Bronchial epithelial cell (primary cell): ENCODE measurements around the gene PRR16. TPM values are rescaled to one million over a fixed set of nuclear protein-coding genes. Genes with fewer than 3 reads are reported as not detected.
"Not testable (repeated sequence)": the region's sequence is repeated elsewhere in the genome, so short reads cannot be mapped to it uniquely, and the experiment has no call there.

Experiments used
- DNase-seq: peaks from one replicate; pipeline ENCODE4 v3.0.0-alpha.2; 2010; ENCODE audit warnings: low read depth
- FAIRE-seq: peaks from 2 replicates; lab custom pipeline; 2011; peaks lifted over from hg19 to GRCh38; lab: Jason Lieb, UNC
- H3K27me3 ChIP-seq: 2 replicates; pipeline ENCODE4 v1.5.1; 2011; ENCODE audit warnings: low read length; ENCODE audit not compliant: control insufficient read depth, insufficient read depth
- H3K36me3 ChIP-seq: 2 replicates; pipeline ENCODE4 v1.5.1; 2011; ENCODE audit warnings: low read length; ENCODE audit not compliant: control insufficient read depth, insufficient read depth
- H3K4me3 ChIP-seq: 2 replicates; pipeline ENCODE4 v1.5.1; 2011; ENCODE audit warnings: mild to moderate bottlenecking, low read depth, low read length, control low read depth
- total RNA-seq: library from RNA; depleted of rRNA; stranded (reverse); fragments of >200 nt; gene quantifications from 2 replicates; pipeline ENCODE4 v1.2.1, GENCODE V29; 2014
- TF ChIP-seq, protein P1 (sequence below): IDR thresholded peaks from 2 replicates; pipeline ENCODE4 v1.5.1; 2011; ENCODE audit warnings: mild to moderate bottlenecking, moderate library complexity, low read length, control low read depth, inconsistent platforms; ENCODE audit not compliant: insufficient read depth, severe bottlenecking

Gene PRR16
- total RNA-seq = 0.53 TPM in 1 of 2 replicates, not detected in the other

DNA sequence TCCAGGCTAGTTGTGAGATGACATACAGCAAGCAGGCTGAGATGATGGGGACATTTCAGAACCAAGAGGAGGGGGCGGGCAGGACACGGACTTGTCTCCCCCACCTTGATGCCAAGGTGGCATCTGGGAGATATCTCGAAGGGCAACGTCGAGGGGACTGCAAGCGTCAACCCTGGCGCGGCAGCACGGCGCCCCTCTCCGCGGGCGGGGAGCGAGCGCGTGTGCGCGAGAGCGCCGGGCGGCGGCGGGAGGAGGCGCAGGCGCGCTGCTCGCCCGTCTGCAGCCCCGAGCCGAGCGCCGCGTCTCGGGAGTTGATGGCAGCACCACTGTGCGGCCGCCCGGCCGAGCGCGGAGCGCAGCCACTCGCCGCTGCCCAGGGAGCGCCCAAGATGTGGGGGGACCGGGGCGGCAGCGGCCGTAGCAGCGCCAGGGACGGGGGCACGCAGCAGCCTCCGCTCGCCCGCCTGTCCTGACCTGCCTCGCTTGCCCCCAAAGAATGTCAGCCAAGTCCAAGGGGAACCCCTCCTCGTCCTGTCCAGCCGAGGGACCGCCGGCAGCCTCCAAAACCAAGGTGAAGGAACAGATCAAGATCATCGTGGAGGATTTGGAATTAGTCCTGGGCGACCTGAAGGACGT is at the start of gene PRR16:
Gene PRR16 (plus strand): TSS at position 310 of the 636 bp plus-strand sequence.
- FAIRE-seq (no peak), DNase-seq (peak; percentile 13)
- H3K4me3 ChIP-seq = peak within 1 kb of the TSS; percentile 34
- TF ChIP-seq, protein P1, sequence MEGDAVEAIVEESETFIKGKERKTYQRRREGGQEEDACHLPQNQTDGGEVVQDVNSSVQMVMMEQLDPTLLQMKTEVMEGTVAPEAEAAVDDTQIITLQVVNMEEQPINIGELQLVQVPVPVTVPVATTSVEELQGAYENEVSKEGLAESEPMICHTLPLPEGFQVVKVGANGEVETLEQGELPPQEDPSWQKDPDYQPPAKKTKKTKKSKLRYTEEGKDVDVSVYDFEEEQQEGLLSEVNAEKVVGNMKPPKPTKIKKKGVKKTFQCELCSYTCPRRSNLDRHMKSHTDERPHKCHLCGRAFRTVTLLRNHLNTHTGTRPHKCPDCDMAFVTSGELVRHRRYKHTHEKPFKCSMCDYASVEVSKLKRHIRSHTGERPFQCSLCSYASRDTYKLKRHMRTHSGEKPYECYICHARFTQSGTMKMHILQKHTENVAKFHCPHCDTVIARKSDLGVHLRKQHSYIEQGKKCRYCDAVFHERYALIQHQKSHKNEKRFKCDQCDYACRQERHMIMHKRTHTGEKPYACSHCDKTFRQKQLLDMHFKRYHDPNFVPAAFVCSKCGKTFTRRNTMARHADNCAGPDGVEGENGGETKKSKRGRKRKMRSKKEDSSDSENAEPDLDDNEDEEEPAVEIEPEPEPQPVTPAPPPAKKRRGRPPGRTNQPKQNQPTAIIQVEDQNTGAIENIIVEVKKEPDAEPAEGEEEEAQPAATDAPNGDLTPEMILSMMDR = peak; percentile 14
- H3K36me3 ChIP-seq = no peaks in the 10 kb centered on the region
- H3K27me3 ChIP-seq = peaks cover 14% of the 10 kb centered on the region

DNA sequence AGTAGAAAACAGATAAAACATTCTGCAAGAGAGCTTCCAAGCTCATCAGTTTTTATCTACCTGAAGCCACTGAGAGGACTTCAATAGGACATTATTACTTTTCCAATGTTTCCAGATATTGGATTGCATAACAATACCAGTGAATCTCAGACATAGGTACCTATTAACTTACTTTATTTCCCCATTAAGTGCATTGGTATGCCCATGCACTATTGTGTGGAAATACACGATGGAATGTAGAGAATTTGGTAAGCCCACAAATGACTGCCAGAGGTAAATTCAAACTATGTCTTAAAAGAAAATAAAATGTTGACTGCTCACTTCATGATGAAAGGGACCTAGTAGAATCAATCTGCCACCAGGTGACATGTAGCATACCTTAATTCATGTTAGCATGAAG is 48.1 kb upstream of the PRR16 start:
- no peak overlapping the region for H3K4me3 ChIP-seq
- H3K27me3 ChIP-seq = no peaks in the 10 kb centered on the region
- DNase-seq (no peak), FAIRE-seq (no peak)
- TF ChIP-seq, protein P1 = no peak
- no peaks in the 10 kb centered on the region for H3K36me3 ChIP-seq

DNA sequence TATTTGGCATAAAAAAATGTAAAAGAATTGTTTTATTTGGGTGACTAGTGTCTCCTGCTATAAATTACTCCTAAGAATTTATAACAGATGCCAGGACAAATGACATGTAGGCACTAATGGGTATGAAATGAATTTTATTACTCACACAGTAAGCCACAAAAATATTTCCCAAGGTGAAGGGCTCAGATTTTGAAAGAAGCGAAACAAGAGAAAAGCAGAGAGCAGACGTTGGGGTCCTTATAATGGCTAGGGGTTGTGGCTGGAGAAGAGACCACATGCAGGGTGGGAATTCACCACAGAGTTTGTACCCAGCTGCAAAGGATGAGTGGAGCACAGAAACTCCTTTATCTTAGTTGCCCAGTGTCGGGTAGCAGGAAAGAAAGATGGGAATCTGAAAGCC is 45.0 kb upstream of the PRR16 start:
- no peaks in the 10 kb centered on the region for H3K36me3 ChIP-seq
- DNase-seq = no peak
- no peak for FAIRE-seq
- no peaks in the 10 kb centered on the region for H3K27me3 ChIP-seq
- TF ChIP-seq, protein P1 = no peak
- H3K4me3 ChIP-seq = no peak overlapping the region

DNA sequence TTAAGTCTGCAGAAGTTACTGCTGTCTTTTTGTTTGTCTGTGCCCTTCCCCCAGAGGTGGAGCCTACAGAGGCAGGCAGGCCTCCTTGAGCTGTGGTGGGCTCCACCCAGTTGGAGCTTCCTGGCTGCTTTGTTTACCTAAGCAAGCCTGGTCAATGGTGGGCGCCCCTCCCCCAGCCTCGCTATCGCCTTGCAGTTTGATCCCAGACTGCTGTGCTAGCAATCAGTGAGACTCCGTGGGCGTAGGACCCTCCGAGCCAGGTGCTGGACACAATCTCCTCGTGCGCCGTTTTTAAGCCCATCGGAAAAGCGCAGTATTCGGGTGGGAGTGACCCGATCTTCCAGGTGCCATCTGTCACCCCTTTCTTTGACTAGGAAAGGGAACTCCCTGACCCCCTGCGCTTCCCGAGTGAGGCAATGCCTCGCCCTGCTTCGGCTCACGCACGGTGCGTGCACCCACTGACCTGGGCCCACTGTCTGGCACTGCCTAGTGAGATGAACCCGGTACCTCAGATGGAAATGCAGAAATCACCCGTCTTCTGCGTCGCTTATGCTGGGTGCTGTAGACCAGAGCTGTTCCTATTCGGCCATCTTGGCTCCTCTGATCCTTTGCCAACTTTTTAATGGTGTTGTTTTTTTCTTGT is 37.3 kb upstream of the PRR16 start:
- DNase-seq, H3K27me3 ChIP-seq, H3K4me3 ChIP-seq, H3K36me3 ChIP-seq, FAIRE-seq: not testable (repeated sequence)

DNA sequence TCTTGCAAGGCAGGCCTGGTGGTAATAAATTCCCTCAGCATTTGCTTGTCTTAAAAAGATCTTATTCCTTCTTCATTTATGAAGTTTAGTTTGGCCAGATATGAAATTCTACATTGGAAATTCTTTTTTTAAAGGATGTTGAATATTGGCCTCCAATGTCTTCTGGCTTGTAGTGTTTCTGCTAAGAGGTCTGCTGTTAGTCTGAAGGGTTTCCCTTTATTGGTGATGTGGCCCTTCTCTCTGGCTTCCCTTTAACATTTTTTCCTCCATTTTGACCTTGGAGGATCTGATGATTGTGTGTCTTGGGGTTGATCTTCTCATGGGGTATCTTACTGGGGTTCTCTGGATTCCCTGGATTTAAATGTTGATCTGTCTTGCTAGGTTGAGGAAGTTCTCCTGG is 33.5 kb upstream of the PRR16 start:
- no peaks in the 10 kb centered on the region for H3K27me3 ChIP-seq
- H3K4me3 ChIP-seq = no peak overlapping the region
- TF ChIP-seq, protein P1 = no peak
- DNase-seq = no peak
- FAIRE-seq = no peak
- H3K36me3 ChIP-seq = no peaks in the 10 kb centered on the region

DNA sequence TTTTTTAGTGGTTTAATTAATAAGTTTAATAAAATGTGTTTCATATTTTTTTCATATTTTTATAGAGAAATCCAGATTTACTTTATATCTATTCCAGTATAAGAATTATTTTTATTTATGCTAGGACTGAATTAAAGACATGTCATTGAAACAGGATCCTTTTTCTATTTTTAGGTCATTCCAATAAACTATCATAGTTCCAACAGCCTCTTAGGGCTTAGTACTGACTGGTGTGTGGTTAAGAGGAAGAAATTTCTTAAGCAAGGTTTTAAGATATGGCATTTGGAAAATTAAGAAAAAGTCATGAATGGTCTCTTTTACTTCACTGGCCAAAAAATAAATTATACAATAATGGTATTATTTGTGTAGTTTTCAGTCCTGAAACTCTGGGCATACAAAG is 31.2 kb upstream of the PRR16 start:
- TF ChIP-seq, protein P1 = no peak
- H3K36me3 ChIP-seq = no peaks in the 10 kb centered on the region
- no peaks in the 10 kb centered on the region for H3K27me3 ChIP-seq
- H3K4me3 ChIP-seq = no peak overlapping the region
- FAIRE-seq (no peak), DNase-seq (no peak)
